Measurements from ENCODE around the gene CPLANE2. TPM values are rescaled to one million over a fixed set of nuclear protein-coding genes. Genes with fewer than 3 reads are reported as not detected.
"Not testable (repeated sequence)": the region's sequence is repeated elsewhere in the genome, so short reads cannot be mapped to it uniquely, and the experiment has no call there.

Gene CPLANE2
- polyA plus RNA-seq, 3 donors = 3.7 to 6.0 (median 5.5) TPM

- DNase-seq (ENCODE audit: low read depth in 3 of 3, low spot score in 2 of 3) = no peak
Measured at GRCh38 chr1:16210581-16210980, 26.4 kb downstream of the CPLANE2 start.

- no peak for DNase-seq (ENCODE audit: low read depth in 3 of 3, low spot score in 2 of 3)
Measured at GRCh38 chr1:16209847-16210407, 27.1 kb downstream of the CPLANE2 start.

GRCh38 chr1:16209132-16209846, 27.7 kb downstream of the CPLANE2 start:
- DNase-seq (ENCODE audit: low read depth in 3 of 3, low spot score in 2 of 3) = no peak

- DNase-seq (ENCODE audit: low read depth in 3 of 3, low spot score in 2 of 3) = no peak
Measured at GRCh38 chr1:16208270-16208987, 28.6 kb downstream of the CPLANE2 start.

- DNase-seq (ENCODE audit: low read depth in 3 of 3, low spot score in 2 of 3) = no peak
Measured at GRCh38 chr1:16207318-16208269, 29.4 kb downstream of the CPLANE2 start.

- peak; percentile 85 to 93 (median 92) for DNase-seq (ENCODE audit: low read depth in 3 of 3, low spot score in 2 of 3)
Measured at GRCh38 chr1:16206547-16207317, 30.3 kb downstream of the CPLANE2 start.

GRCh38 chr1:16205891-16206546, 31.0 kb downstream of the CPLANE2 start:
- DNase-seq (ENCODE audit: low read depth in 3 of 3, low spot score in 2 of 3) = no peak

GRCh38 chr1:16205334-16205671, 31.7 kb downstream of the CPLANE2 start:
- no peak for DNase-seq (ENCODE audit: low read depth in 3 of 3, low spot score in 2 of 3)

- no peak for DNase-seq (ENCODE audit: low read depth in 3 of 3, low spot score in 2 of 3)
Measured at GRCh38 chr1:16204634-16205333, 32.2 kb downstream of the CPLANE2 start.

- DNase-seq (ENCODE audit: low read depth in 3 of 3, low spot score in 2 of 3) = no peak
Measured at GRCh38 chr1:16204216-16204615, 32.8 kb downstream of the CPLANE2 start.

GRCh38 chr1:16203550-16203949, 33.4 kb downstream of the CPLANE2 start:
- DNase-seq (ENCODE audit: low read depth in 3 of 3, low spot score in 2 of 3) = no peak

GRCh38 chr1:16202281-16203210, 34.4 kb downstream of the CPLANE2 start:
- DNase-seq (ENCODE audit: low read depth in 3 of 3, low spot score in 2 of 3) = no peak

GRCh38 chr1:16199700-16200099, 37.3 kb downstream of the CPLANE2 start:
- no peak for DNase-seq (ENCODE audit: low read depth in 3 of 3, low spot score in 2 of 3)

- no peak for DNase-seq (ENCODE audit: low read depth in 3 of 3, low spot score in 2 of 3)
Measured at GRCh38 chr1:16199157-16199501, 37.9 kb downstream of the CPLANE2 start.

- no peak for DNase-seq (ENCODE audit: low read depth in 3 of 3, low spot score in 2 of 3)
Measured at GRCh38 chr1:16198444-16199156, 38.4 kb downstream of the CPLANE2 start.

- no peak for DNase-seq (ENCODE audit: low read depth in 3 of 3, low spot score in 2 of 3)
Measured at GRCh38 chr1:16196874-16197273, 40.1 kb downstream of the CPLANE2 start.

- not testable (repeated sequence) for DNase-seq (ENCODE audit: low read depth in 3 of 3, low spot score in 2 of 3)
Measured at GRCh38 chr1:16196139-16196538, 40.8 kb downstream of the CPLANE2 start.
